Ammon's horn (tissue), 1 donor: Measurements from ENCODE around the gene PCNX2.

Experiments used
- DNase-seq: peaks from one replicate; pipeline ENCODE4 v3.0.0-alpha.2; 2016; ENCODE audit warnings: low spot score

Gene PCNX2, protein sequence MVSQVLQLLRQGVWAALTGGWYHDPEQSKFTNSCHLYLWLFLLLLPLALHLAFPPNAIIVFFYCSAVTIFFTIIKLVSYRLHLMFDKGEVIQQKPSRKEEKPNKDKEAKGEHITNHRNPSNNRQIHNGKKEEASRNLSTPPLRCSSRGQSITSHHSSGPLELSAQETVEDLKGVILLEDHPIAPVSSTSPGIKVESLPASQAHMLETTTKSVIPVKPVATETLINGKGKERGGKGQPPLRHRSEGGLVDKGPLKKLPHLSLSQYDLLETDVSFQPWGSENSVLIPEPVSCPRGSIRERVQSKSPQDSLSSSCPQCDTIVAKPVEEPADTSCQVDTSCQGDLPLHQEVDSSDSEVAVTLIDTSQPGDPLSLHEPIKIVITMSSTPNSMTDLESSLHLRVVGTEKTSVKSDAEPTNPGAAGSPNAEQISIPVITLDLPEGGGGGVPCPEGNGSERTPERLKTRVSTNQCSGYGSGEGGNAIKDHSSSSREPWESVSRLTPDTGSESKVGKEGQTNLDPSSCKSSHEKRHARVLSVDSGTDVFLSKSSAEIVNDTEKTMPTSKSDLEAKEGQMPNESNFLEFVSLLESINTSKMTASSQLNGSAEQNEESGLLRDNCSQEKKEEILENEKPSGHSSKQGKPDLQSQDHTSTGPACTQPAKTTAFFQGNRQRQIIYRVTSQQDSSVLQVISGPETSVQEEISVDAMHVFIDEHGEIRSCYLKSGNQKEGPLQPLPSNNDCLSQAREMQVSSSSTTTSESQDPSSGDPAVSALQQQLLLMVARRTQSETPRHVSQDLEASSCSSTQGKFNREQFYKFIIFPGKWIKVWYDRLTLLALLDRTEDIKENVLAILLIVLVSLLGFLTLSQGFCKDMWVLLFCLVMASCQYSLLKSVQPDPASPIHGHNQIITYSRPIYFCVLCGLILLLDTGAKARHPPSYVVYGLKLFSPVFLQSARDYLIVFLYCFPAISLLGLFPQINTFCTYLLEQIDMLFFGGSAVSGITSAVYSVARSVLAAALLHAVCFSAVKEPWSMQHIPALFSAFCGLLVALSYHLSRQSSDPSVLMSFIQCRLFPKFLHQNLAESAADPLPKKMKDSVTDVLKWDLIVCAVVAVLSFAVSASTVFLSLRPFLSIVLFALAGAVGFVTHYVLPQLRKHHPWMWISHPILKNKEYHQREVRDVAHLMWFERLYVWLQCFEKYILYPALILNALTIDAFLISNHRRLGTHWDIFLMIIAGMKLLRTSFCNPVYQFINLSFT (N-terminal part only)

GRCh38 chr1:233295237-233295974 is at the start of gene PCNX2:
Gene PCNX2 (minus strand): TSS chr1:233295725. CDS start chr1:233295478, 247 bp downstream.
- peak; percentile 81 for DNase-seq

- DNase-seq: no peak
Measured at GRCh38 chr1:233343262-233343661, 47.7 kb upstream of the PCNX2 start.

GRCh38 chr1:233342086-233342485 is 46.6 kb upstream of the PCNX2 start:
- no peak for DNase-seq

DNA sequence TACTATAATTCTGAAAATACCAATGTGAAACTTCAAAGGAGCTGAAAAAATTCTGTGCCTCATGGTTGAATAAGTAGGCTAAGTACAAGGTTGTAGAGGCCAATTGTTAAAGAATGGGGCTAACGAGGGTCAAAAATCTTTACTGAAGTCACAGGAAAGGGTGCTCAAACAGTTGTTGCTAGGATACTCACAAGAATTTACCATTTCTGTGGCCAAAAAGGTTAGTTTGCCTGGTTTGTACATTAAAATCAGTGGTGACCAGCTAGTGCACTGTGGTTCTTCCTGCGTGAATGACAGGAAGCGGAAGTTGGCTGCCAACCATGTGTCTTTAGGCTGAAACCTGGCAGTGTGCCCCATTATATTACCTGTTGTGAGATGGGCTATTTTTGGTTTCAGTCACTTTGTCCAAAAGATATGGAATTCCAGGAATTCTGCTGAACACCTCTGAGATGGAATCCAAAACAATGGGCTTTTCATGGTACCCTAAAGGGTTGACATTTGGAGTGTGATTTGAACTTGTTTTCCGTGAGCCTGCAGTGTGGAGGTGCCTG is 45.5 kb upstream of the PCNX2 start:
- no peak for DNase-seq

GRCh38 chr1:233340031-233340555 is 44.6 kb upstream of the PCNX2 start:
- DNase-seq: no peak

DNA sequence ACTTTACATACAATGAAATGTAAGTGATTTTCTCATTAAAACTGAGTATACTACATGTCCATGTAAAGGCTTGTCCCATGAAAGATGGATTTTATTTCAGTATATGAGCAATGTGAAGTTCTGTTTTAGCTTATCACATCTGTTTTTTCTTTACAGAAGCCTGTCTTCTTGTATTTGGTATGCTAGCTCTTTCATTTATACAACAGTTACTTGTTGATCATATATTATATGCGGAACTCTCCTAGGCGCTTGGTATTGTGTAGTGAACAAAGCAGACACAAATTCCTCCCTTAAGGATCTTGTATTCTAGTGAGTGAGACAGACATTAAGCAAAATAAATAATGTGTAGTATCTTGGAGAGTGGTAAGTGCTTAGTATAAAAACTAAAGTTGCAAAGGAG is 42.6 kb upstream of the PCNX2 start:
- DNase-seq: no peak

GRCh38 chr1:233337505-233337904 is 42.0 kb upstream of the PCNX2 start:
- DNase-seq: no peak

- no peak for DNase-seq
Measured at GRCh38 chr1:233336554-233337456, 41.3 kb upstream of the PCNX2 start.

DNA sequence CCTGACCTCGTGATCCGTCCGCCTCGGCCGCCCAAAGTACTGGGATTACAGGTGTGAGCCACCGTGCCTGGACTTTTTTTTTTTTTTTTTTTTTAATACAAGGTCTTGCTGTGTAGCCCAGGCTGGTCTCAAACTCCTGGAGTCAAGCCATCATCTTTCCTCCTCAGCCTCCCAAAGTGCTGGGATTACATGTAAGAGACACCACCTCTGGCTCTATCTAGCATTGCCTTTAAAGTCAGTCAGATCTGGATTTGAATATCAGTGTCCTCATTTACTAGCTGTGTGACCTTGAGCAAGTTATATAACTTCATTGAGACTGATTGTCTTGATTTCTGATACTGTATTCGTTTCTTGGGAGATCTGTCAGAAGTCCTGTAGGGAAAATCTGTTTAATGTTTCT is 38.6 kb upstream of the PCNX2 start:
- DNase-seq: no peak

GRCh38 chr1:233333086-233333485 is 37.6 kb upstream of the PCNX2 start:
- no peak for DNase-seq

GRCh38 chr1:233331676-233332519 is 36.4 kb upstream of the PCNX2 start:
- DNase-seq: no peak

- peak; percentile 5 for DNase-seq
Measured at GRCh38 chr1:233328142-233328921, 32.8 kb upstream of the PCNX2 start.

DNA sequence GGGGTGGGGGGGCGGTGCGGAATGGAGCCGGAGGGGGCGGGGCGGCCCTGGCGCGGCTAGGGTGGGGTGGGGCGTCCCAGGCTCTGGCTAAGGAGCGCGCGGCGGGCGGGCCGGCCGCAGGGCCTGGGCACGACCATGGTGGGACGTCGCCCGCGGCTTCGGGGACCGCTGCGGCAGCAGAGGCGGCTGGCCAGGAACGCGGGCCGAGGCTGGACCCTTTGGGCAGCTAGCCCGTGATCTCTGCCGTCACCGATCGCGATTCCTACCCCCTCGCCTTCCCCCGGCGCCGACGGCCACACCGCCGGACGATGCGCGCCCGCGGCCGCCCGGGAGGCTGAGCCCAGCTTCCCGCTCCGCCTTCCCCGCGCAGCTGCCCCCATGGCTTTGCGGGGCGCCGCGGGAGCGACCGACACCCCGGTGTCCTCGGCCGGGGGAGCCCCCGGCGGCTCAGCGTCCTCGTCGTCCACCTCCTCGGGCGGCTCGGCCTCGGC is 32.2 kb upstream of the PCNX2 start, which contains the start of gene MAP3K21:
MAP3K21 (plus strand) TSS at position 74 of the 491 bp plus-strand sequence; CDS start at position 379, 305 bp downstream.
- DNase-seq: no peak

- DNase-seq: peak; percentile 69
Measured at GRCh38 chr1:233326811-233327650, 31.5 kb upstream of the PCNX2 start.

DNA sequence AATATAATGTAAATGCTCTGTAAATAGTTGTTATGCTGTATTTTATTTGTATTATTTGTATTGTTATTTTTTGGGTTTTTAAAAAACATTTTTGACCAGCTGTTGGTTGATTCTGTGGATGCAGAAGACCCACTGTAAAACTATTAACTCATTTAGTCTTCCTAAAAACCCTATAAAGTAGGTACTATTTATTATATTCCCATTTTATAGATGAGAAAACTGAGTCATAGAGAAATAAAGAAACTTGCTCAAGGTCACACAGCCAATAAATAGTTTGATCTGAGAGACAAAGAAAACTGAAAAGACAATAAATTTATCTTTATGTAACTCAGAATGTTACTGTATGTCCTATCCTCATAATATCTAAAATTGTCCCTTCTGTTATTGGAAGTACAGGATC is 30.8 kb upstream of the PCNX2 start:
- no peak for DNase-seq

GRCh38 chr1:233323718-233324117 is 28.2 kb upstream of the PCNX2 start:
- DNase-seq: no peak

DNA sequence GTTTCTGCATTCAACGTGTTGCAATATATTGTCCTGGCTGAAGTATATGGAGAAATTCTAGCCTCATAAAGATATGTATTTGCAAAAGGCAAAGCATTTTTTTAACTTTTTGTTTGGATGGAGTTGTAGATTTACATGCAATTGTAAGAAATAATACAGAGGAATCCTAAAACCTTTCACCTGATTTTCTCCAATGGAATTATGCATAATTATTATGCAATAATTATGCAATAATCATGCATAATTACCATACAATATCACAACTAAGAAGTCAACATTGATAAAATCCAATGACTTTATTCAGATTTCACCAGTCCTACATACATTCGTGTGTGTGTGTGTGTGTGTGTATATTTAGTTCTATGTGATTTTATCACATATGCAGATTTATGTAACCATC is 24.5 kb upstream of the PCNX2 start:
- no peak for DNase-seq
